HG03439 (cell line): ENCODE data around the gene RHBDD1.

Source experiments
- ATAC-seq: cut with Tn5 transposase; IDR thresholded peaks from one replicate; pipeline ENCODE4 v1.9.1; 2021; ENCODE audit warnings: mild to moderate bottlenecking, moderate library complexity; ENCODE audit not compliant: unreplicated experiment

Gene RHBDD1

GRCh38 chr2:227022608-227023007 is 186.8 kb downstream of the RHBDD1 start:
- ATAC-seq = no peak

- peak; percentile 62 for ATAC-seq
These were observed 189.7 kb downstream of the RHBDD1 start for GRCh38 chr2:227025510-227025909.

GRCh38 chr2:227029426-227030105 is 193.7 kb downstream of the RHBDD1 start:
- ATAC-seq = no peak

- ATAC-seq = no peak
These were observed 194.9 kb downstream of the RHBDD1 start for GRCh38 chr2:227030789-227031188.

GRCh38 chr2:227031379-227031778 is 195.5 kb downstream of the RHBDD1 start:
- no peak for ATAC-seq

GRCh38 chr2:227033471-227034148 is 197.8 kb downstream of the RHBDD1 start:
- no peak for ATAC-seq

GRCh38 chr2:227035711-227036367 is 200.0 kb downstream of the RHBDD1 start:
- no peak for ATAC-seq

GRCh38 chr2:227036527-227036926 is 200.7 kb downstream of the RHBDD1 start:
- ATAC-seq = no peak

- no peak for ATAC-seq
These were observed 202.8 kb downstream of the RHBDD1 start for GRCh38 chr2:227038550-227039189.

GRCh38 chr2:227043981-227044380 is 208.1 kb downstream of the RHBDD1 start:
- no peak for ATAC-seq
